GM06990 (cell line): ENCODE measurements around the gene LRFN5.
"Not testable (repeated sequence)": the region's sequence is repeated elsewhere in the genome, so short reads cannot be mapped to it uniquely, and the experiment has no call there.

Source experiments
- DNase-seq: peaks from one replicate; pipeline ENCODE4 v3.0.0-alpha.2; 2011; ENCODE audit not compliant: insufficient read length; ENCODE audit errors: extremely low read depth
- H3K27me3 ChIP-seq: replicated peaks from 2 replicates; pipeline ENCODE4 v1.6.0; 2011; ENCODE audit warnings: low read length; ENCODE audit not compliant: control insufficient read depth, insufficient read depth
- H3K36me3 ChIP-seq: 2 replicates; pipeline ENCODE4 v1.5.1; 2011; ENCODE audit warnings: low read length; ENCODE audit not compliant: control insufficient read depth, insufficient read depth
- H3K4me3 ChIP-seq: replicated peaks from 2 replicates; pipeline ENCODE4 v1.5.1; 2011; ENCODE audit warnings: low read depth, mild to moderate bottlenecking, control low read depth, low read length
- CTCF ChIP-seq: IDR thresholded peaks from 2 replicates; pipeline ENCODE4 v1.5.1; 2011; ENCODE audit warnings: low read length, control low read depth, mild to moderate bottlenecking, inconsistent platforms; ENCODE audit not compliant: insufficient read depth, poor library complexity, severe bottlenecking

LRFN5 gene

GRCh38 chr14:41597647-41598046 is 9.0 kb upstream of the LRFN5 start:
- no peak for DNase-seq
- Histone ChIP-seq H3K36me3 (no peaks in the 10 kb centered on the region), H3K4me3 (no peak overlapping the region), H3K27me3 (no peaks in the 10 kb centered on the region)
- no peak for TF ChIP-seq CTCF

- not testable (repeated sequence) for DNase-seq, H3K27me3 ChIP-seq, H3K36me3 ChIP-seq, H3K4me3 ChIP-seq
These were observed 6.8 kb upstream of the LRFN5 start for GRCh38 chr14:41599805-41600385.

- no peak overlapping the region for H3K4me3 ChIP-seq
- no peak for TF ChIP-seq CTCF
- H3K36me3 ChIP-seq = no peaks in the 10 kb centered on the region
- H3K27me3 ChIP-seq = no peaks in the 10 kb centered on the region
- no peak for DNase-seq
These were observed 1.8 kb upstream of the LRFN5 start for GRCh38 chr14:41604721-41605531.

- Histone ChIP-seq H3K4me3 (no peak overlapping the region), H3K36me3 (no peaks in the 10 kb centered on the region), H3K27me3 (no peaks in the 10 kb centered on the region)
- no peak for TF ChIP-seq CTCF
- no peak for DNase-seq
These were observed 960 bp upstream of the LRFN5 start for GRCh38 chr14:41605550-41606281.

GRCh38 chr14:41606282-41606531 is 469 bp upstream of the LRFN5 start:
- DNase-seq = no peak

More at GRCh38 chr14:41606282-41606531, 469 bp upstream of the LRFN5 start:
- Histone ChIP-seq H3K36me3 (no peaks in the 10 kb centered on the region), H3K27me3 (no peaks in the 10 kb centered on the region), H3K4me3 (no peak overlapping the region)
- no peak for TF ChIP-seq CTCF
